GM10248 (cell line): ENCODE measurements around the gene MYO1F.
A peak's percentile ranks its signal among the peaks of the same experiment; 100 is the strongest.

Source experiments
- CTCF ChIA-PET: fragments of 300-600 bp; sonication (Branson Sonifier 250); formaldehyde crosslinking; extraction: SDS; loops from one replicate; lab custom pipeline; 2021; ENCODE audit warnings: antibody characterized with exemption; lab: Yijun Ruan, JAX
- POLR2A ChIA-PET: fragments of 350-650 bp; sonication (Branson Sonifier 250); formaldehyde crosslinking; extraction: SDS; loops from one replicate; lab custom pipeline; 2020; ENCODE audit warnings: antibody characterized with exemption; lab: Yijun Ruan, JAX
- DNase-seq: peaks from one replicate; pipeline ENCODE4 v3.0.0; 2012; ENCODE audit errors: extremely low spot score
- CTCF ChIP-seq: IDR thresholded peaks from 2 replicates; pipeline ENCODE4 v1.5.1; 2012; ENCODE audit warnings: mild to moderate bottlenecking, low read depth; ENCODE audit errors: extremely low read depth, missing control alignments, control extremely low read depth

MYO1F gene

GRCh38 chr19:8528500-8528899, 48.7 kb downstream of the MYO1F start:
- TF ChIP-seq CTCF = no peak
- ChIA-PET POLR2A (no interaction called here), CTCF (interaction anchor here (1.7 kb wide), 2 partner anchors 51 to 53 kb away, joined by 4 read pairs; no protein-coding TSS in a partner anchor)
- no peak for DNase-seq

GRCh38 chr19:8526345-8527091, 50.7 kb downstream of the MYO1F start:
- TF ChIP-seq CTCF = no peak
- ChIA-PET CTCF (no interaction called here), POLR2A (no interaction called here)
- peak; percentile 67 for DNase-seq

- TF ChIP-seq CTCF = no peak
- POLR2A ChIA-PET = no interaction called here
- CTCF ChIA-PET = interaction anchor here (1.2 to 4.2 kb wide), 3 partner anchors 12 to 54 kb away, joined by 3 to 26 read pairs (median 8); partner anchors contain the start of genes MYO1F and ZNF414
Observed at GRCh38 chr19:8525401-8525684, 51.9 kb downstream of the MYO1F start.

GRCh38 chr19:8519388-8519787, 57.9 kb downstream of the MYO1F start:
- DNase-seq = no peak
- TF ChIP-seq CTCF = no peak
- ChIA-PET CTCF (interaction anchor here (1.5 to 2.7 kb wide), 2 partner anchors 13 to 60 kb away, joined by 8 to 19 read pairs; no protein-coding TSS in a partner anchor), POLR2A (no interaction called here)

More at GRCh38 chr19:8525401-8525684, 51.9 kb downstream of the MYO1F start:
- no peak for DNase-seq

- ChIA-PET POLR2A (no interaction called here), CTCF (interaction anchor here (1.5 to 2.7 kb wide), 2 partner anchors 12 to 61 kb away, joined by 8 to 19 read pairs; no protein-coding TSS in a partner anchor)
- no peak for TF ChIP-seq CTCF
- DNase-seq = no peak
Observed at GRCh38 chr19:8518536-8518935, 58.7 kb downstream of the MYO1F start.

GRCh38 chr19:8517551-8518442, 59.4 kb downstream of the MYO1F start:
- POLR2A ChIA-PET = no interaction called here
- TF ChIP-seq CTCF = no peak
- DNase-seq = no peak
- CTCF ChIA-PET = interaction anchor here (1.5 to 2.7 kb wide), 2 partner anchors 11 to 62 kb away, joined by 8 to 19 read pairs; no protein-coding TSS in a partner anchor
